NB4 (cell line): ENCODE results near the gene CPXM2.

Source experiments
- DNase-seq: peaks from one replicate; pipeline ENCODE4 v3.0.0; 2010; ENCODE audit warnings: low read depth
- H3K4me3 ChIP-seq: one replicate; pipeline ENCODE4 v1.5.1; 2011; ENCODE audit warnings: mild to moderate bottlenecking, low read depth, low read length, moderate library complexity
- MYC ChIP-seq: IDR thresholded peaks from 2 replicates; pipeline ENCODE4 v1.6.1; 2011; ENCODE audit warnings: low read depth, low read length
- POLR2A ChIP-seq: IDR thresholded peaks from 2 replicates; pipeline ENCODE4 v1.6.1; 2011; ENCODE audit warnings: mild to moderate bottlenecking; ENCODE audit not compliant: insufficient read length; ENCODE audit errors: extremely low read depth
- TF ChIP-seq, protein P1 (sequence below): IDR thresholded peaks from 2 replicates; pipeline ENCODE4 v1.6.1; 2011; ENCODE audit warnings: low read depth, low read length
- TF ChIP-seq, protein P2 (sequence below): IDR thresholded peaks from one replicate; pipeline ENCODE4 v1.5.1; 2012; ENCODE audit warnings: low read depth, low read length

The CPXM2 gene

DNA sequence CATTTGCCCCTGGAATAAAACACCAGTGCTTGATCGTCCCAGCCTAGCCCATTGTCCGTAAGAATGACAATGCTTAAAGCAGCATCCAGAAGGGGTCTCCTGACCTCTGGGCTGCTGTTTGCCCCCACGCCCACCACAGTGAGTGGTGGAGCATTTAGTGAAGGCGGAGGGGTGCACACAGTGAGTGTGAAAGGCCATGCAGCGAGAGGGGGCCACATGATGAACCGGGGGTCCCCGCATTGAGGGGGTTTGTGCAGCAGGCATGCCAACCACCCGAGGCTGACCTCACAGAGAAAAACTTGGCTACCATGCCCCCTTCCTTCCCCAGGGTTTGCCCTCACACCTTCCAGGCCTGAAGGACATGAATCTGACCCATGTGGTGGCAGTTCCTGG, 28.4 kb downstream of the CPXM2 start:
- DNase-seq, result no peak
- no peak for TF ChIP-seq POLR2A
- TF ChIP-seq, protein P1, sequence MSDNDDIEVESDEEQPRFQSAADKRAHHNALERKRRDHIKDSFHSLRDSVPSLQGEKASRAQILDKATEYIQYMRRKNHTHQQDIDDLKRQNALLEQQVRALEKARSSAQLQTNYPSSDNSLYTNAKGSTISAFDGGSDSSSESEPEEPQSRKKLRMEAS, result no peak
- TF ChIP-seq MYC, result no peak
- TF ChIP-seq, protein P2, sequence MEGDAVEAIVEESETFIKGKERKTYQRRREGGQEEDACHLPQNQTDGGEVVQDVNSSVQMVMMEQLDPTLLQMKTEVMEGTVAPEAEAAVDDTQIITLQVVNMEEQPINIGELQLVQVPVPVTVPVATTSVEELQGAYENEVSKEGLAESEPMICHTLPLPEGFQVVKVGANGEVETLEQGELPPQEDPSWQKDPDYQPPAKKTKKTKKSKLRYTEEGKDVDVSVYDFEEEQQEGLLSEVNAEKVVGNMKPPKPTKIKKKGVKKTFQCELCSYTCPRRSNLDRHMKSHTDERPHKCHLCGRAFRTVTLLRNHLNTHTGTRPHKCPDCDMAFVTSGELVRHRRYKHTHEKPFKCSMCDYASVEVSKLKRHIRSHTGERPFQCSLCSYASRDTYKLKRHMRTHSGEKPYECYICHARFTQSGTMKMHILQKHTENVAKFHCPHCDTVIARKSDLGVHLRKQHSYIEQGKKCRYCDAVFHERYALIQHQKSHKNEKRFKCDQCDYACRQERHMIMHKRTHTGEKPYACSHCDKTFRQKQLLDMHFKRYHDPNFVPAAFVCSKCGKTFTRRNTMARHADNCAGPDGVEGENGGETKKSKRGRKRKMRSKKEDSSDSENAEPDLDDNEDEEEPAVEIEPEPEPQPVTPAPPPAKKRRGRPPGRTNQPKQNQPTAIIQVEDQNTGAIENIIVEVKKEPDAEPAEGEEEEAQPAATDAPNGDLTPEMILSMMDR, result no peak
- H3K4me3 ChIP-seq, result no peak overlapping the region

DNA sequence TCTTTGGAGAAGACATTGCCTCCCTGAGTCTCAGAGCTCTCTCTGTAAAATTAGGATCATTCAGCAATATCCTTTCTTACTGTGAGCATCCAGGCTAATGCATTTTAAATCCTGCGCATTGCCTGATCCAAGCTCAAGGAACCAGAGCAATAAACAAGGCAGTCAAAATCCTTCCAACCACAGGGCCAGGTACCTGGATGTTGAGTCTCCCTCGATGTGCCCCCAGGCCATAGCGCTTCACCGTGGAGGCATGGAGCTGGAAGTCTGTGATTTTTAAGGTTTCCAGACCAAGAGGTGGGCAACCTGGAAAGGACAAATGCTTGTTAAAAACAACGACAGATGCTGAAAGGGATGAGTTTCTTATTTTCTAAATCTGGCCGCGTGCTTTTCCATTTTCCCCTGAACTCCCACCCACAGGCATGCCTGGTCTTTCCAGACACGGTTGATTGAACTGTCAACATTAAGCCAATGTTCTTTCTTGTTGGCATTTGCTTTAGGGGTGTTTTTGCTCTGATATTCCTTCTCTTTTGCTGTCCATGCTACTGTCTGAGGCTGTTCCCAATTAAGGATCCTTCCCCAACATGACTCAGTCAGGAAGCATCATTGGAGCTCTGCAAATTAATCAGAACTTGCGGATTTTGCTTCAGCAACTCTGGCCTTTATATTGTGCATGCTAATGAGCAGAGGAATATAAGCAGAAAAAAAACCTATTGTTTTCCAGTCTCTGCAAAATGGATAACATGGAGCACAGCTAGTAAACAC, 29.0 kb downstream of the CPXM2 start:
- no peak for DNase-seq
- no peak overlapping the region for H3K4me3 ChIP-seq

DNA sequence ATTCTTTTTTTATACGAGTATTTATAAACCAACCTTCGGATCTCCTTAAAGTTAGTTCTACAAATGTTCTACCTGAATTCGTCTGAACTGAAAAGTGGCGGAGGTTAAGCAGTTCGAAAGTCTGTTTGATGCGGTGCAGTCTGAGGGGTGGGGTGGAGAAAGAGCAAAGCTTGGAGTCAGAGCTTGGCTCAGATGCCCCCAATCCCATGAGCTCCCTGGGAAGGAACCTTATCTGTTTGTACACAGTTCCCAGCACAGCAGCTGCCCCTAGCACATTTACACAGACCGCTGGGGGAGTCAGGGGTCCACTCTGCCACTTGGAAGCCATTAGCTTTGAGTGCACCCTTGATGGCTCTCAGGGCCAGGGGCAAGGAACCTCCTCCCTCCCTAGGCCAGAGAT, 30.8 kb downstream of the CPXM2 start:
- TF ChIP-seq, protein P1, result no peak
- TF ChIP-seq POLR2A (no peak), MYC (no peak)
- TF ChIP-seq, protein P2, result no peak
- no peak for DNase-seq
- H3K4me3 ChIP-seq, result no peak overlapping the region

More for the DNA sequence above, 29.0 kb downstream of the CPXM2 start:
- TF ChIP-seq, protein P1, result no peak
- TF ChIP-seq POLR2A (no peak), MYC (no peak)
- TF ChIP-seq, protein P2, result no peak

DNA sequence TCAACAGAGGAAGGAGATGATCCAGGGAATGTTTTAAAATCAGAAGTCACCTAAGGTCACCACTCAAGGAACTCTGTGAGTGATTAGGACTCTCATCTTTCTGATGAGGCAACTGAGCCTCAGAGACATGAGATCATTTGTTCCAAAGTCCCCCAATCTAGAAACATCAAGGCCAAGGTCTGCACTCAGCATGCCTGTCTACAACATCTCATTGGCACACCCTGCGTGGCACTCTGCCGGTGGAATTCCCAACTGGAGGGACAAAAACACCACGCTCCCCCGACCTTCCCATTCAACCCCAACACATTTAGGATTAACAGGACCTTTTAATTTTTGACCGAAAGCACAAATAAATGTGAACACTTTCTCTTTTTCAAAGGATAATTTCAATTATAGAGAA, 31.4 kb downstream of the CPXM2 start:
- no peak overlapping the region for H3K4me3 ChIP-seq
- TF ChIP-seq MYC, result no peak
- TF ChIP-seq, protein P1, result no peak
- TF ChIP-seq POLR2A, result no peak
- TF ChIP-seq, protein P2, result no peak
- DNase-seq, result no peak

DNA sequence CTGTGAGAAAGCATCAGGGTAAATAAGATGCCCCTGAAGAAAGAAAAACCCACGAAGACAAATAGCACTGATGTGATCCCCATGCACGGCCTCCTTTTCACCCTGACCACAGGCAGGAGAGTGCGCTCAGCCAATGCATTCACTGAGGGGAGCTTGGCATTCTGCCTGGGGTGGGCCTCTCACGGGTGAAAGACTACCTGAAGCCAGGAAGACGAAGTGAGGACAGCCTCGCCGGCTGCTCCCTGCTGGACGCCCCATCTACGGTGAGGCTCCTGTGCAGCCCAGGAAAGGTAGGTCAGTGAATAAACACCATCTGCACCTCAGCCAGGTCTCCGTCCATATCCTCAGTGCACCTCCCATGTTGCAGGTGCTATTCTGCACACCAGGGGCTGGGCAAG, 32.0 kb downstream of the CPXM2 start:
- TF ChIP-seq, protein P1, result no peak
- TF ChIP-seq, protein P2, result no peak
- no peak for DNase-seq
- no peak overlapping the region for H3K4me3 ChIP-seq
